ENCODE measurements around the gene TRAF3. TPM values are rescaled to one million over a fixed set of nuclear protein-coding genes. Genes with fewer than 3 reads are reported as not detected.

TRAF3 gene
- total RNA-seq, 1 experiment from 2014 or later, result 11.2 TPM

GRCh38 chr14:102923201-102923924 lies 146.1 kb downstream of the TRAF3 start:
- no peaks in the 10 kb centered on the region for H3K36me3 Mint-ChIP-seq
- CTCF ChIA-PET, result interaction anchor here (0.8 to 2.2 kb wide), 4 partner anchors 44 to 229 kb away, joined by 3 to 17 read pairs (median 4); no protein-coding TSS in a partner anchor
- DNase-seq (ENCODE audit: low spot score) (no peak), ATAC-seq (peak; percentile 5)
- peak overlapping the region; percentile 71 for H3K4me3 Mint-ChIP-seq
- POLR2A ChIA-PET, result no interaction called here
- no peaks in the 10 kb centered on the region for H3K9me3 Mint-ChIP-seq
- H3K27ac Mint-ChIP-seq, result no peak overlapping the region
- H3K4me1 Mint-ChIP-seq, result peaks cover 11% of the 10 kb centered on the region
- H3K27me3 Mint-ChIP-seq (ENCODE audit: low read depth), result peaks cover 27% of the 10 kb centered on the region
- peak; percentile 42; the same call in 1 of the 2 replicates for TF ChIP-seq HMGXB4 (CRISPR knock-in tag; IDR thresholded peaks at IDR 0.05)
- TF ChIP-seq ZNF121 (CRISPR knock-in tag; IDR thresholded peaks at IDR 0.05), result peak; percentile 29; the same call in 1 of the 2 replicates
- TF ChIP-seq NR3C1 (CRISPR knock-in tag; conservative IDR thresholded peaks at IDR 0.05; ENCODE audit: low read depth), result no peak
- no peak for TF ChIP-seq KAT7 (CRISPR knock-in tag; IDR thresholded peaks at IDR 0.05; ENCODE audit: borderline replicate concordance)

- POLR2A ChIA-PET, result no interaction called here
Measured at GRCh38 chr14:102923925-102924486, 146.8 kb downstream of the TRAF3 start.

More at GRCh38 chr14:102923925-102924486, 146.8 kb downstream of the TRAF3 start:
- no peak overlapping the region for H3K27ac Mint-ChIP-seq
- ATAC-seq, result no peak
- H3K36me3 Mint-ChIP-seq, result no peaks in the 10 kb centered on the region
- no peaks in the 10 kb centered on the region for H3K9me3 Mint-ChIP-seq
- CTCF ChIA-PET, result interaction anchor here (1.2 to 2.2 kb wide), 5 partner anchors 139 to 399 kb away, joined by 4 to 17 read pairs (median 4); no protein-coding TSS in a partner anchor
- H3K4me3 Mint-ChIP-seq, result 0 out of 2 replicates have a peak overlapping the region, but pooled peaks have one; percentile 71
- TF ChIP-seq ZNF423 (CRISPR knock-in tag; IDR thresholded peaks at IDR 0.05) (no peak), NFATC4 (CRISPR knock-in tag; IDR thresholded peaks at IDR 0.05) (no peak), ZNF425 (CRISPR knock-in tag; conservative IDR thresholded peaks at IDR 0.05) (no peak), ZNF281 (CRISPR knock-in tag; IDR thresholded peaks at IDR 0.05) (no peak), GABPB1 (CRISPR knock-in tag; IDR thresholded peaks at IDR 0.05) (no peak), ERG (CRISPR knock-in tag; IDR thresholded peaks at IDR 0.05) (no peak), E2F1 (CRISPR knock-in tag; IDR thresholded peaks at IDR 0.05) (no peak), USF1 (CRISPR knock-in tag; IDR thresholded peaks at IDR 0.05) (no peak), E2F5 (CRISPR knock-in tag; IDR thresholded peaks at IDR 0.05) (no peak)
- DNase-seq (ENCODE audit: low spot score), result no peak
- H3K4me1 Mint-ChIP-seq, result peaks cover 11% of the 10 kb centered on the region
- peaks cover 32% of the 10 kb centered on the region for H3K27me3 Mint-ChIP-seq (ENCODE audit: low read depth)

Data from WTC11 (cell line).